GM04504 (cell line): Measurements from ENCODE around the gene UBTD2.

Source experiments
- DNase-seq: peaks from one replicate; pipeline ENCODE4 v3.0.0-alpha.2; 2012; ENCODE audit warnings: low read depth

Gene UBTD2

DNA sequence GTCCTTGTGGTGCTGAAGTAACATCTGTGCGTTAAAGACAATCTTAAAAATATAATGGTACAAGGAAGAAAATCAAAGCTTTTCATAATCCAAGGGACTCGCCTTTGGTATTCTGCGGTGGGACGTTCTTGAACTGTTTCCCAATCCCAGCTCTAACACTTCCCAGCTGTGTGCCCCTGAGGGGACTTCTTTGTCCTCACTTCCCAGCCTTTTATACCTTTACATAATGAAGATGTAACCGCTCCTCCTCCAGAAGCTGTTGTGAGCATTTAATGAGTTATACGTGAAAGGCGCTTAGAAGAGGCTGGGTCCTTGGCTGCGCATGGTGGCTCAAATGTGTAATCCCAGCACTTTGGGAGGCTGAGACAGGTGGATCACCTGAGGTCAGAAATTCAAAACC, 112.4 kb downstream of the UBTD2 start:
- DNase-seq = no peak

DNA sequence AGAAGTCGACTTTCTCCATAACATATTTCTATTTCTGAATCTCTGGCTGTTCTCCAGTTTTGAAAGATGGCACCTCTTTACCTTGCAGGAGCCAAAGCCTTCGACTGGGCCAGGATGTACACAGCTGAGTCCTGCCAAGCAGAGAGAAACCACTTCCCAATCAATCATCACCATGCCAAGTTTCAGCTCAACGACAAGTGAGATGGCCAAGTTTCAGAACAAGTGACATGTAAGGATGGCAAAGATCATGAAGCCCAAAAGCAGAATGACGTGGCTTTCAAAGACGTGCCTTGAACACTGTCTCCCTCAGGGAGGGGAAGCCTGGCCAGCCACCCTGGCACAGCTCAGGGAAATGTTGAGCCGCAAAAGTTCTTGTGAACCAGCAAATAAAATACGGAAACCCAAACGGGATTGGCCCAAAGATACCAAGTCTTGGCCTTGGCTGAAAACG, 113.3 kb downstream of the UBTD2 start:
- DNase-seq = no peak

DNA sequence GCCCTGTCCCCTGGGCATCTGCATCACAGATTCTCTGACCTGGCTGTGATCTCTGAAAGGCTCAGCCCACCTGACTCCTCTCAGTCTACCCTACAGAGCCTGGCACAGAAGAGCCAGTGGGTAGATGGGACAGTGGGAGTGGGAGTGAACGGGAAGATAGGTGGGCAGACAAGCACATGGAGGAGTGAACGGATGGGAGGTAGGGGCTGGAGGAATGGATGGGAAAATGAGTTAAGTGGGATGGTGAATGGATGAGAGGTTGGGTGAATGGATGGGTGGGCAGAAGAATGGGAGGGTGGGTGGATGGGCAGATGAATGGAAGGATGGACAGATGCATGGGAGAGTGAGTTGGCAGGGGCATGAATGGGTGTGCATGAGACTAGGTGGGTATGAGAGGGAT, 114.3 kb downstream of the UBTD2 start:
- no peak for DNase-seq

DNA sequence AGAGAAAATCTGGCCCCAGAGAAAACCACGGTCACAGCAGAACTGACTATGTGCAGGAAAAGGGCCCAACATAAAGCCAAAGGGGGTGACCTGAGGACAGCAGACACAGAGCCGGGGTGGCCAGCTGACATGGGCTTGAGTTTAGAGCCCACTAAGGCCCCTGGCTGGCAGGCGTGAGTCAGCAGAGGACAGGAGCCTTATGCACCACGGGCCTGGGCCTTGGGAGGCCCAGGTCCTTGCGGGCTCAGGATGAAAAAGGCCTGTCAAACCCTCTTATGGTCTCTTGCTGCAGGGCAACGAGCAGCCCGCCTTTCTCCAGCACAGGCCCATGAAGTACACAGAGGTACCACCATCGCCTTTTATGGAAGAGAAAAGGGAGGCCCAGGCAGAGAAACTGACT, 115.3 kb downstream of the UBTD2 start:
- no peak for DNase-seq

DNA sequence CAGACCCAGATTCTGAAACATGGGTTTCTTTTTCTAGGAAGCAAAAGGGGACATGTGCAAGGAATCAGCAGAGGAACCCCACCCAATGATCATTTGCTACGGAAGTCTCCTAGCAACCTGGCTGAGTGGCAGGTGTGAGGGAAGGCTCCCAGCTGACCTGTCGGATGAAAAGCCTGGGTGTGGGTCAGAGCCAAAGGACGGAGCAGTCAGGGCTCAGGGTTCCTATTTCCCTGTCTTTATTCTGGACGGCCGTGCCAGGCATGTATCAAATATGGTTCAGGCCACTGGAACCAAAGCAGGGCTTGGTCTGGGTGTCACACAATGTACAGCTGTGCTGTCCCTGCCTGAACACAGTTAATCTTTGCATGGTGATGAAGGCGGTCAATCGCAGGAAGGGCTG, 115.7 kb downstream of the UBTD2 start:
- DNase-seq = no peak

DNA sequence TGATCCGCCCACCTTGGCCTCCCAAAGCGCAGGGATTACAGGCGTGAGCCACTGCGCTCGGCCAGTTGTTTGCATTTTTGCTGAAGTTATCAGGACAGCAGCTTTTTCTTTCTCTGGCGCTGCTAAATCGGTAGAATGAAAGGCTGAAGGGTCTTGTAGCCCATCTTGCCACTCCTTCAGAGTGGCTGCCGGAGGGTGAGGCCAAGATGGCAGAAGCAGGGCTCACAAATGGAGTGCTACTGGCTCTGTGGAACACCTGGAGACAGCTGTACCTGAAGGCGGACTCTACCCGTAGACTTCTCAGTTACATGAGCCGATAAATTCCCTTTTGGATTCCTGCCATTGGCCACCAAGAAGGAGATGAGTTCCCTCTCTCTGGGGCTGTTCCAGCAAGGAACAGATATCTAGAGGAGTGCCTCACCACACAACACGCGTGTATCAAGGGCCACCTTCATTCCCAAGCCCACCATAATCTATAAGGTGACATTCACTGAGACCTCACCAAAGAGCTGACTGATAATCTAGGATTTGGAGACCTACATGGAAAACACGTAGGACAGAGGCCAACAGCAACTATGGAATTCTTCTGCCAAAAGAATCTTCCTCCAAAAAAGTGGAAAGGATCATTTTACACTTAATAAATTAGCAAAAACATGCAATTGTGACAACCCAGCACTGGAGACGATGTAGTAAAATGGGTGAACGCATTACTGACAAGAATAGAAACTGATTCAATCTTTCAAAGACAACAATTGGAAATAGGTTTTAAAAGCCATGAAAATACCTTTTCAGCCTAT, 117.3 kb downstream of the UBTD2 start:
- DNase-seq = no peak

DNA sequence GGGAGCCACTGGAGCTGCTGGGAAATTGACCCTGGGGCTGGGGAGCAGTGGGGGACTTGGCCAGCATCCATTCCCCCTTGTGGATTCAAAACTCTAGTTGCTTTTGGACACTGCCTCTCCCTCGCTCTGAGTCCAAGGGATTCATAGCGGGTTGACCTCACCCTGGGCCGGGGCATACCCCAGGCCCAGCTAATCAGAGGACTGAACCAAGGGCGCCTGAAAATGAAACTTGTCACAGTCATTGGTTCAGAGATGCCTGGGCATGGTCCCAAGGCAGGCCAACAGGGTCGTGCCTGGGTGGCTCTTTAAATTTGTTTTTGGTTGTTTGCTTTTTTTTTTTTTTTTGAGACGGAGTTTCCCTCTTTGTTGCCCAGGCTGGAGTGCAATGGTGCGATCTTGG, 118.1 kb downstream of the UBTD2 start:
- no peak for DNase-seq

DNA sequence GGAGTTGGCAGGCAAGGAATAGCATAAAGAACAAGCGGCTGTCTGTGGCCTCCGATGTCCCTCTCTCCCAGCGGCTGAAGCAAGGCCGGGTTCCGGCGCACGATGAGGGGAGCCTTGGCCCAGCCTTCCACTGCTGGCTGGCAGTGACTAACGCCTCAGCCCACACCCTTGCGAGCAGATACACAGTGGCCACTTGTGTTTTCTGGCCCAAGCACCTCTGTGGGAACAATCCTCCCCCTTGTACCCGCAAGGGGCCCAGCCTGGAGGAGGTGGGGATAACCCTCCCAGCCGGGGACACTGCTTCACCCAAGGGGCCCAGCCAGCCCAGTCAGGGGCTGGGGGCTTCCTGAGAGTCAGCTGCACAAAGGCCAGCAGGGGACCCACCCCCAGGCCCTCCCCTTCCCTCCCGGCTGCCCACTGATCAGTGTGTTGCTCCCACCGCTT, 118.8 kb downstream of the UBTD2 start:
- DNase-seq = no peak

DNA sequence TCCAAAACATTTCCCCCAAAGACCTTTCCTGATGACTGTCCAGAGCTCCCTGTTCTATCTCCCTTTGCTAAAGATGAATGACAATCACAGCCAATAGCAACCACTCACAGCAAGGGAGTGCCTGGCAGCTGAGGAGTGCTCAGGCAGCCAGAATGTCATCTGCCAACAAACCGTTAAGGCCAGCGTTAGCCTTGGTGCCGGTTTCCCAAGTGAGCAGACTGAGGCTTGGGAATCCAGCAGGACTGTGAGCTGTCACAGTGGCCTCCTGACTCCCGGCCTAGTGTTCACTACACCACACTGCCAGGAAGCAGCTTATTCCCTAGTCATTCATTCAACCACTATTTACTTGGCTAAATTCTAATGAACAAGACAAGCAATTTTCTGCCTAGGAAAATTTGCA, 120.2 kb downstream of the UBTD2 start:
- DNase-seq = no peak

DNA sequence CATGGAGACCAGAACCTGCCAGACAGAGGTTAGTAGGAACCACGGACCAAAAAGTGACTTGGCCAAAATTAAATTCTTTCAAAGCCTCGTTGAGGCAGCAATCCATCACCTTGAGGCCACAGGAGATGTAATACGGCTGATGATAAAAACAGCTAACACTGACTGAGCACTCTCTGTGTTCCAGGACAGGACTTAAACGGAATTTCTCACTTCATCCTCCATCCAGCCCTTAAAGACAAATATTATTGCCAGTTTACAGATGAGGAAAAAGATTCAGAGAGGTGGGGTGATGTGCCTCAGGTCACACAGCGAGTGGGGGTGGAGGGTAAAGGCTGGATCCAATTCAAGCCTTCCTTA, 120.6 kb downstream of the UBTD2 start:
- no peak for DNase-seq

DNA sequence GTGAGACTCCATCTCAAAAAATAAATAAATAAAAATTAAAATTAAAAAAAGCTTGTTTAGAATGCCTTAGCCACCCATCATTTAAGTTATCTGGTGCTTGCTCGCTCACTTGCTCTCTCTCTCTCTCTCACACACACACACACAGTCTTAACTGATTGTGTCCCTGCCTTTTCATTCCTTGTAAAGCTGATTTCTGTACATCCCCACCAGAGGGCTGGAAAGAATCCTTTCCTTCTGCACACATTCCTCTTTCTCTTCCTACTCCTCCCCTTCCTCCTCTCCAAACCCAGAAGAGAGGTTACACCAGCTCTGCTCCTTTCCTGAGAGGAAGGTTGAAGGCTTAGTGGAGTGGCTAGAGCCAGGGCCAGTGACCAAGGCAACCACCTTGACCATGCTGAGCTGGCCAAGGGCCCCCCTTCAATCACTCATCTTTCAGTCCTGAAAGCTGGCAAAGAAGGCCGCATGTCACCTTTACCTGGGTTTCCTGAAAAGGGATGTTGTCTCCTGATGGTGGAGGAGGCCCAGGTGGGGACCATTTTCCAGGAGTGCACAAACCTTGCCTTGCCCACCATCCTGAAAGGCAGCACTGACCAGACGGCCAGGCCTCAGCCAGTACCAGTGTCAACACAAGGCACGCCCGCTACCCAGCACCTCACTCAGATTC, 121.1 kb downstream of the UBTD2 start:
- no peak for DNase-seq

DNA sequence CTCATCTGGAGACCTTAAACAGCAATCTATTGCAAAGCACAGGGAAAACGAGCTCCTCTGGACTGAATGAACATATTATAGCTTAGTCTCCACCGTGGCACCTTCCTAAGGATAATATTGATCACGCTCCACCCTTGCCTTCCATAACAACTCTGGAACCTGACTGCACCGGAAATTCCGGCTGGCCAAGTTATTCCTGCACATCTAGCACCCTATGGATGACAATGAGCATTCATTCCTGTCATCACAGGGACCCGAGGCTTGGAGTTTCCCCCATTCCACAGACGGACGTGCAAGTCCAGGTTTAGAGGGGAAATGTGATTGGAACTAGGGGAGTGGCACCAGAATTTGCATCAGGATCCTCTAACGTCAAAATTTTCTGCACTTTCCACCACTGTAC, 123.1 kb downstream of the UBTD2 start:
- DNase-seq = no peak
